HepG2 (cell line): ENCODE data around the gene NGLY1. TPM values are rescaled to one million over a fixed set of nuclear protein-coding genes. Genes with fewer than 3 reads are reported as not detected.

Experiments
- ASH2L ChIP-seq: fragments of 300-600, 200-600 bp; sonication (generic); IDR thresholded peaks from 2 replicates; pipeline ENCODE4 v1.7.0; 2017; ENCODE audit warnings: low read depth, mild to moderate bottlenecking, moderate library complexity, mixed read lengths, low read length; ENCODE audit not compliant: insufficient read length
- GLI4 ChIP-seq: sonication (generic); formaldehyde crosslinking; IDR thresholded peaks from 2 replicates; pipeline ENCODE4 v1.5.1; 2020; ENCODE audit warnings: missing genetic modification reagents, mild to moderate bottlenecking, moderate library complexity, borderline replicate concordance
- GTF3A ChIP-seq: sonication (generic); formaldehyde crosslinking; conservative IDR thresholded peaks from 2 replicates; pipeline ENCODE4 v1.4.0; 2020; ENCODE audit warnings: mild to moderate bottlenecking, missing genetic modification reagents
- HNF1B ChIP-seq: sonication (generic); formaldehyde crosslinking; IDR thresholded peaks from 2 replicates; pipeline ENCODE4 v1.5.1; 2020; ENCODE audit warnings: mild to moderate bottlenecking, moderate library complexity, missing genetic modification reagents
- MED13 ChIP-seq: sonication (generic); formaldehyde crosslinking; IDR thresholded peaks from 2 replicates; pipeline ENCODE4 v1.5.0; 2020; ENCODE audit warnings: missing genetic modification reagents
- NFIC ChIP-seq: IDR thresholded peaks from 2 replicates; pipeline ENCODE4 v1.6.1; 2012; ENCODE audit warnings: mild to moderate bottlenecking, low read length, inconsistent platforms
- PATZ1 ChIP-seq: sonication (generic); formaldehyde crosslinking; IDR thresholded peaks from 2 replicates; pipeline ENCODE4 v1.4.0; 2020; ENCODE audit warnings: missing genetic modification reagents
- SMC3 ChIP-seq: IDR thresholded peaks from 2 replicates; pipeline ENCODE4 v1.6.1; 2011; ENCODE audit warnings: low read length, improper control_type of control experiment
- SRSF1 ChIP-seq: fragments of 200-400 bp; formaldehyde crosslinking; optimal IDR thresholded peaks from 2 replicates; pipeline ENCODE3; 2017; ENCODE audit warnings: mild to moderate bottlenecking, low read depth, low read length, moderate library complexity
- TCF7L2 ChIP-seq: IDR thresholded peaks from 2 replicates; pipeline ENCODE4 v1.6.1; 2011; ENCODE audit warnings: mild to moderate bottlenecking, low read depth, low read length, moderate library complexity
- TOE1 ChIP-seq: sonication (generic); formaldehyde crosslinking; IDR thresholded peaks from 2 replicates; pipeline ENCODE4 v1.4.0; 2020; ENCODE audit warnings: mild to moderate bottlenecking, missing genetic modification reagents
- ZNF136 ChIP-seq: sonication (generic); formaldehyde crosslinking; IDR thresholded peaks from 2 replicates; pipeline ENCODE4 v1.8.1; 2022; ENCODE audit warnings: low read depth, mild to moderate bottlenecking, moderate library complexity, missing genetic modification reagents
- ZNF382 ChIP-seq: sonication (generic); formaldehyde crosslinking; IDR thresholded peaks from 2 replicates; pipeline ENCODE4 v1.5.0; 2020; ENCODE audit warnings: missing genetic modification reagents, mild to moderate bottlenecking, borderline replicate concordance
- ZNF496 ChIP-seq: sonication (generic); formaldehyde crosslinking; IDR thresholded peaks from 2 replicates; pipeline ENCODE4 v1.8.1; 2023; ENCODE audit warnings: mild to moderate bottlenecking, moderate library complexity, missing genetic modification reagents; ENCODE audit not compliant: insufficient replicate concordance
- ZNF512 ChIP-seq: sonication (generic); formaldehyde crosslinking; IDR thresholded peaks from 2 replicates; pipeline ENCODE4 v1.4.0; 2020; ENCODE audit warnings: mild to moderate bottlenecking, missing genetic modification reagents
- ZNF547 ChIP-seq: sonication (generic); formaldehyde crosslinking; IDR thresholded peaks from 2 replicates; pipeline ENCODE4 v1.5.1; 2020; ENCODE audit warnings: mild to moderate bottlenecking, missing genetic modification reagents
- ZNF772 ChIP-seq: sonication (generic); formaldehyde crosslinking; IDR thresholded peaks from 2 replicates; pipeline ENCODE4 v1.5.0; 2020; ENCODE audit warnings: mild to moderate bottlenecking, missing genetic modification reagents
- ZNF775 ChIP-seq: sonication (generic); formaldehyde crosslinking; IDR thresholded peaks from 2 replicates; pipeline ENCODE4 v1.4.0; 2020; ENCODE audit warnings: missing genetic modification reagents, mild to moderate bottlenecking, moderate library complexity, borderline replicate concordance
- ZSCAN5A ChIP-seq: sonication (generic); formaldehyde crosslinking; IDR thresholded peaks from 2 replicates; pipeline ENCODE4 v1.8.0; 2022; ENCODE audit warnings: mild to moderate bottlenecking, missing genetic modification reagents, borderline replicate concordance
- polyA plus RNA-seq, 8 experiments: library from polyadenylated mRNA; depleted of rRNA in 3 of 8; stranded (reverse) in 7 of 8; unstranded in 1 of 8; fragments of >200 nt; fragmentation: Illumina TruSeq in 4 of 8; extraction: Trizol in 4 of 8; gene quantifications; 2 replicates each; pipeline versions ENCODE4 v1.2.1 to v1.2.3, GENCODE V29; 2011 to 2016; ENCODE audit warnings: low read depth in 4 of 8, missing spikeins in 1 of 8, mixed read lengths in 1 of 8; ENCODE audit not compliant: insufficient read depth in 1 of 8
- total RNA-seq, 5 experiments: library from RNA; depleted of rRNA; stranded (reverse); fragments of >200 nt; fragmentation: Illumina TruSeq; extraction: Trizol; gene quantifications; 2 replicates each; pipeline ENCODE4 v1.2.3, GENCODE V29; 2016; ENCODE audit warnings: low read depth in 1 of 5
- TF ChIP-seq, protein P1 (sequence below): IDR thresholded peaks from 2 replicates; pipeline ENCODE4 v1.6.1; 2016; ENCODE audit warnings: low read depth, control low read depth

The NGLY1 gene
- total and polyA plus RNA-seq, 2 of the 13 experiments (the other 11 are each of a cell fraction or from before 2014, with no cell fraction given) = 28.2 to 44.5 TPM

DNA sequence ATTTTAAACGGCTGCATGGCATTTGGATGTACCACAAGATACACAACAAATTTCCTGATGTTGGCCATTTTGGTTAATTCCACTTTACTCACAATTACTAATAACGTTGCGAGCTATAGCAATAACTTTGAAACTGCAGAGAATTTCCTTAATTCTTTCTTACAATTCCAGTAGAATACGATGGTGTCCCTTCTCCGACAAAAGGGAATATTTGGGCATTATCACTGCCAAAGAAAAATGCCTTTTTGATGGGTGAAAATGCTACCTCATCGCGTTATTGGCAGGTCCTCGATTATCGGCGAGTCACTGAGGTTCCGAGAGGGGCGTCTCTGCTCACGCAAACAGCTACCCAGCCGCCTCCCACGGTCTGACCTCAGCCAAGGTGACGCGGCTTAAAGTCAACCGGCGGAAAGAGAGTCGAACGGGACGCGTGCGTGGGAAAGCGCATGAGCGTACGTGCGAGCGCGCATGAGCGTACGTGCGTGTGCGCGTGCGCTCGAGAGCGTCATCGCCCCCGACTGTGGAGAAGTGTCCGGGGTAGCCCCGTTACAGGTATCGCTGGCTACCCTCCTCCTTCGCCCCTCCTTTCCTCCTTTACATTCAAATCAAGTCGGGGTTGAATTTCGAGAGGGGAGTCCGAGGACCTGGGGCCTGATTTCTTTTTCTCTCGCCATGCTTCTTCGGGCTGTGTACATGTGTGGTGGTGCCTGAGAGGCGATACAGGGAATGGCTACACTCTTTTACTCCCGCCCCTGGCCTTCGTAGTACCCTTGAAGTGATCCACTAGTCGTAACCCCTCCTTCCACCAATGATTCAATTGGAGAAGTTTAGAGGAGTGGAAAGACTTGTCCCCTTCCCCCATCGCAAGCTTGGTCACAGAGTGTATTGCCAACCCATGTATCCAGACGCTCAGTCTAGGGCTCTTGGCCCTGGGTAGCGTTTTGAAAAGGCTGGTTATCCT, 6.6 kb upstream of the NGLY1 start, which contains the start of gene OXSM (continued):
- 0 out of 2 replicates have a peak, but pooled peaks have one; percentile 70 for TF ChIP-seq ZNF512 (CRISPR knock-in tag)
- peak; percentile 46; the same call in 1 of the 2 replicates for TF ChIP-seq MED13 (CRISPR knock-in tag)
- peak; percentile 72 for TF ChIP-seq HNF1B (CRISPR knock-in tag)
- TF ChIP-seq, protein P1, sequence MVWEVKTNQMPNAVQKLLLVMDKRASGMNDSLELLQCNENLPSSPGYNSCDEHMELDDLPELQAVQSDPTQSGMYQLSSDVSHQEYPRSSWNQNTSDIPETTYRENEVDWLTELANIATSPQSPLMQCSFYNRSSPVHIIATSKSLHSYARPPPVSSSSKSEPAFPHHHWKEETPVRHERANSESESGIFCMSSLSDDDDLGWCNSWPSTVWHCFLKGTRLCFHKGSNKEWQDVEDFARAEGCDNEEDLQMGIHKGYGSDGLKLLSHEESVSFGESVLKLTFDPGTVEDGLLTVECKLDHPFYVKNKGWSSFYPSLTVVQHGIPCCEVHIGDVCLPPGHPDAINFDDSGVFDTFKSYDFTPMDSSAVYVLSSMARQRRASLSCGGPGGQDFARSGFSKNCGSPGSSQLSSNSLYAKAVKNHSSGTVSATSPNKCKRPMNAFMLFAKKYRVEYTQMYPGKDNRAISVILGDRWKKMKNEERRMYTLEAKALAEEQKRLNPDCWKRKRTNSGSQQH = no peak
- no peak for TF ChIP-seq NFIC
- no peak for TF ChIP-seq GTF3A (CRISPR knock-in tag)
- no peak for TF ChIP-seq ZNF547 (CRISPR knock-in tag)
- peak; percentile 89 for TF ChIP-seq ASH2L
- TF ChIP-seq GLI4 (CRISPR knock-in tag) = no peak
- no peak for TF ChIP-seq TOE1 (CRISPR knock-in tag)
- no peak for TF ChIP-seq SRSF1
- no peak for TF ChIP-seq SMC3
- 0 out of 2 replicates have a peak, but pooled peaks have one; percentile 24 for TF ChIP-seq ZNF775 (CRISPR knock-in tag)
- peak; percentile 94; the same call in 1 of the 2 replicates for TF ChIP-seq ZSCAN5A
- no peak for TF ChIP-seq TCF7L2
- TF ChIP-seq ZNF496 (CRISPR knock-in tag) = no peak
- no peak for TF ChIP-seq ZNF382
- 0 out of 2 replicates have a peak, but pooled peaks have one; percentile 33 for TF ChIP-seq ZNF136 (CRISPR knock-in tag)
- peak; percentile 84 for TF ChIP-seq ZNF772 (CRISPR knock-in tag)
- peak; percentile 39 for TF ChIP-seq PATZ1
